Fibroblast of peridontal ligament (primary cell): Measurements from ENCODE around the gene MRE11.
"Not testable (repeated sequence)": the region's sequence is repeated elsewhere in the genome, so short reads cannot be mapped to it uniquely, and the experiment has no call there.

Experiments used
- DNase-seq: peaks from one replicate; pipeline ENCODE4 v3.0.0-alpha.2; 2010; ENCODE audit errors: extremely low read depth

The MRE11 gene

GRCh38 chr11:94506513-94506912, 12.9 kb upstream of the MRE11 start:
- not testable (repeated sequence) for DNase-seq

GRCh38 chr11:94504689-94505293, 11.1 kb upstream of the MRE11 start:
- peak; percentile 87 for DNase-seq

GRCh38 chr11:94501522-94501921, 7.9 kb upstream of the MRE11 start:
- DNase-seq, result no peak

GRCh38 chr11:94500181-94500580, 6.5 kb upstream of the MRE11 start:
- no peak for DNase-seq

GRCh38 chr11:94494126-94494680, 559 bp upstream of the MRE11 start:
- peak; percentile 27 for DNase-seq

- DNase-seq, result no peak
Measured at GRCh38 chr11:94486068-94486467, 7.6 kb downstream of the MRE11 start.

- DNase-seq, result no peak
Measured at GRCh38 chr11:94481342-94481741, 12.3 kb downstream of the MRE11 start.

- DNase-seq, result no peak
Measured at GRCh38 chr11:94477624-94478023, 16.0 kb downstream of the MRE11 start.

GRCh38 chr11:94472916-94473799, 20.5 kb downstream of the MRE11 start:
- DNase-seq, result peak; percentile 3

GRCh38 chr11:94469416-94469815, 24.2 kb downstream of the MRE11 start:
- DNase-seq, result no peak

- DNase-seq, result no peak
Measured at GRCh38 chr11:94459576-94459975, 34.1 kb downstream of the MRE11 start.

- no peak for DNase-seq
Measured at GRCh38 chr11:94457118-94458029, 36.3 kb downstream of the MRE11 start.

- no peak for DNase-seq
Measured at GRCh38 chr11:94455861-94456260, 37.8 kb downstream of the MRE11 start.

GRCh38 chr11:94454301-94454700, 39.3 kb downstream of the MRE11 start:
- DNase-seq, result no peak

GRCh38 chr11:94452988-94453387, 40.7 kb downstream of the MRE11 start:
- no peak for DNase-seq

- DNase-seq, result peak; percentile 68
Measured at GRCh38 chr11:94450048-94450447, 43.6 kb downstream of the MRE11 start.

- DNase-seq, result peak; percentile 64
Measured at GRCh38 chr11:94449437-94449836, 44.2 kb downstream of the MRE11 start.

GRCh38 chr11:94449029-94449428, 44.6 kb downstream of the MRE11 start:
- DNase-seq, result peak; percentile 7

- no peak for DNase-seq
Measured at GRCh38 chr11:94447149-94447548, 46.5 kb downstream of the MRE11 start.

GRCh38 chr11:94445641-94446040, 48.0 kb downstream of the MRE11 start:
- DNase-seq, result no peak

- DNase-seq, result no peak
Measured at GRCh38 chr11:94433049-94433448, 60.6 kb downstream of the MRE11 start.

- peak; percentile 55 for DNase-seq
Measured at GRCh38 chr11:94424662-94425061, 69.0 kb downstream of the MRE11 start.
